DOHH2 (cell line): Measurements from ENCODE around the gene CAPN10.

Experiments
- CTCF ChIP-seq: fragments of 200-600 bp; sonication (generic); IDR thresholded peaks from one replicate; pipeline ENCODE4 v1.5.1; 2014; ENCODE audit warnings: antibody characterized with exemption, mild to moderate bottlenecking, low read depth, low read length; ENCODE audit not compliant: poor library complexity, severe bottlenecking
- EZH2phosphoT487 ChIP-seq: fragments of 200-600 bp; sonication (generic); IDR thresholded peaks from 2 replicates; pipeline ENCODE4 v1.6.1; 2017; ENCODE audit warnings: borderline replicate concordance, mild to moderate bottlenecking, antibody characterized with exemption, low read length, moderate library complexity, mixed read lengths

DNA sequence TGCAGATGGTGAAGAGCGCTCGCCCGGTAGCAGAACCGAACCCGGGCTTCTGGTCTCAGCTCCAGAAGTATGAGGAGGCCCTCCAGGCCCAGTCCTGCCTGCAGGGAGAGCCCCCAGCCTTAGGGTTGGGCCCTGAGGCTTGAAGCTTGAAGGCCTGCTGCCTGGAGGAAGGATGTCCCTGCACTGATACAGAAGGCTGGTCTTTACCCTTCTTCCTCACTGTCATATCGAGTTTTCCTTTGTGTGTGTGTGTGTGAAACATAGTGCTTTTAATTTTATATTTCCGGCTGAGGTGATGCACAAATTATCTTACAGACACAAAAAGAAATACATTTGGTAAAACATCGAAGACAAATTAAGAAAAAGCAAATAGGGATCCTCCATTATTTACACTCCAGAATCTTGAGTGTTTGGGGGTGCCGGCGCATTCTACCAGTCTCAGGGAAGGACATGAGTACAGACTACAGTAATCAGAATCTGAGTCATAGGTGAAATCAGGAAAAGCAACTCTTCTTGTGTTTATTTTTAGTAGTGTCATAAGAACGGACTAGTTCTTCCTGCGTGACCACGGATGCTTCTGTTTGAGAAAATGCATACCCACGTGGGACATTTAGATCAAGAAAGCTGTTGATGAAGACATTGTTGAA is 25.1 kb upstream of the CAPN10 start:
- no peak for TF ChIP-seq EZH2phosphoT487
- peak; percentile 4 for TF ChIP-seq CTCF
